Endothelial cell of umbilical vein (primary cell): ENCODE data around the gene COMMD10. TPM values are rescaled to one million over a fixed set of nuclear protein-coding genes. Genes with fewer than 3 reads are reported as not detected.

ENCODE experiments used
- BruUV-seq: library from RNA; stranded (reverse); fragments of 400-500 nt; replicated peaks from 2 replicates; lab custom pipeline; 2021; lab: Mats Ljungman, UMichigan
- CTCF ChIA-PET: fragments of 300-600, 350-600 bp; sonication (Branson Sonifier 250); formaldehyde crosslinking; loops from one replicate; lab custom pipeline; 2021; ENCODE audit warnings: antibody characterized with exemption, inconsistent platforms; lab: Charles Lee
- POLR2A ChIA-PET: fragments of 300-600, 350-600 bp; sonication (Branson Sonifier 250); formaldehyde crosslinking; loops from one replicate; lab custom pipeline; 2021; ENCODE audit warnings: antibody characterized with exemption, inconsistent platforms; lab: Charles Lee
- DNase-seq: peaks from one replicate; pipeline ENCODE4 v3.0.0-alpha.2; 2011; ENCODE audit warnings: low read depth, low spot score
- FAIRE-seq: peaks from 2 replicates; lab custom pipeline; 2011; peaks lifted over from hg19 to GRCh38; lab: Jason Lieb, UNC
- H2AFZ ChIP-seq: 2 replicates; pipeline ENCODE4 v1.6.0; 2012; ENCODE audit warnings: low read depth, low read length, control low read depth, inconsistent platforms
- H3K27ac ChIP-seq: 2 replicates; pipeline ENCODE4 v1.5.1; 2011; ENCODE audit warnings: low read depth, mild to moderate bottlenecking, control low read depth, low read length, moderate library complexity; ENCODE audit not compliant: insufficient read depth
- H3K27me3 ChIP-seq, 2 experiments: 2 replicates each; pipeline versions ENCODE4 v1.6.0 to v1.6.1; 2011; ENCODE audit warnings: low read length in 2 of 2, mixed read lengths in 1 of 2; ENCODE audit not compliant: control insufficient read depth in 2 of 2, insufficient read depth in 2 of 2
- H3K36me3 ChIP-seq, 2 experiments: 2 replicates in 1 of 2; 3 replicates in 1 of 2; pipeline ENCODE4 v1.5.1; 2011; ENCODE audit warnings: low read length in 2 of 2, mild to moderate bottlenecking in 1 of 2, moderate library complexity in 1 of 2; ENCODE audit not compliant: control insufficient read depth in 2 of 2, insufficient read depth in 2 of 2; ENCODE audit errors: extremely low read depth in 1 of 2
- H3K4me1 ChIP-seq: 3 replicates; pipeline ENCODE4 v1.5.1; 2011; ENCODE audit warnings: mild to moderate bottlenecking, low read length; ENCODE audit not compliant: control insufficient read depth, insufficient read depth; ENCODE audit errors: extremely low read depth
- H3K4me2 ChIP-seq: 2 replicates; pipeline ENCODE4 v1.6.1; 2011; ENCODE audit warnings: low read length, control low read depth, mixed read lengths; ENCODE audit not compliant: insufficient read depth
- H3K4me3 ChIP-seq, 3 experiments: fragments of 200-600 bp in 1 of 3; sonication (generic), shearing (Covaris generic) in 1 of 3; replicated peaks in 1 of 3; 2 replicates each; pipeline ENCODE4 v1.5.1; 2011 to 2016; ENCODE audit warnings: control low read depth in 3 of 3, low read length in 3 of 3, mild to moderate bottlenecking in 2 of 3, inconsistent platforms in 1 of 3, low read depth in 1 of 3, moderate library complexity in 1 of 3; ENCODE audit not compliant: insufficient read depth in 1 of 3
- H3K79me2 ChIP-seq: 2 replicates; pipeline ENCODE4 v1.6.0; 2012; ENCODE audit warnings: low read length, inconsistent platforms; ENCODE audit not compliant: control insufficient read depth, insufficient read depth
- H3K9ac ChIP-seq: replicated peaks from 2 replicates; pipeline ENCODE3; 2011; ENCODE audit warnings: low read length, control low read depth; ENCODE audit not compliant: insufficient read depth; ENCODE audit errors: extremely low read depth
- H3K9me1 ChIP-seq: replicated peaks from 3 replicates; pipeline ENCODE4 v1.6.0; 2011; ENCODE audit warnings: mild to moderate bottlenecking, low read length; ENCODE audit not compliant: control insufficient read depth, insufficient read depth; ENCODE audit errors: extremely low read depth
- H3K9me3 ChIP-seq: replicated peaks from 2 replicates; pipeline ENCODE4 v1.5.1; 2012; ENCODE audit warnings: low read length, inconsistent platforms; ENCODE audit not compliant: control insufficient read depth, insufficient read depth
- H4K20me1 ChIP-seq: replicated peaks from 2 replicates; pipeline ENCODE3; 2011; ENCODE audit warnings: mild to moderate bottlenecking, low read length; ENCODE audit not compliant: control insufficient read depth, insufficient read depth; ENCODE audit errors: extremely low read depth
- CTCF ChIP-seq, 2 donors: IDR thresholded peaks; 1 replicate in 1 of 2; 2 replicates in 1 of 2; pipeline ENCODE4 v1.5.1; 2011; ENCODE audit warnings: low read length in 2 of 2, mild to moderate bottlenecking in 2 of 2, moderate library complexity in 2 of 2, control low read depth in 1 of 2, inconsistent platforms in 1 of 2, low read depth in 1 of 2; ENCODE audit not compliant: insufficient read depth in 1 of 2; ENCODE audit errors: extremely low read depth in 1 of 2
- EZH2 ChIP-seq: IDR thresholded peaks from 2 replicates; pipeline ENCODE4 v1.6.1; 2012; ENCODE audit warnings: borderline replicate concordance, low read depth, mild to moderate bottlenecking, moderate library complexity, low read length, inconsistent platforms; ENCODE audit not compliant: severe bottlenecking
- FOS ChIP-seq: IDR thresholded peaks from 2 replicates; pipeline ENCODE4 v1.6.1; 2011; ENCODE audit warnings: mild to moderate bottlenecking, low read length, moderate library complexity, borderline replicate concordance; ENCODE audit not compliant: insufficient read depth
- GATA2 ChIP-seq: IDR thresholded peaks from 2 replicates; pipeline ENCODE4 v1.7.0; 2011; ENCODE audit warnings: low read depth, mild to moderate bottlenecking, moderate library complexity, mixed read lengths, low read length; ENCODE audit not compliant: insufficient read length, insufficient read depth
- JUN ChIP-seq: IDR thresholded peaks from 2 replicates; pipeline ENCODE4 v1.6.1; 2011; ENCODE audit warnings: borderline replicate concordance, low read depth; ENCODE audit not compliant: insufficient read length, insufficient read depth
- MYC ChIP-seq: IDR thresholded peaks from one replicate; pipeline ENCODE4 v1.6.1; 2011; ENCODE audit warnings: mild to moderate bottlenecking, low read depth, low read length
- POLR2A ChIP-seq: IDR thresholded peaks from 2 replicates; pipeline ENCODE4 v1.6.1; 2012; ENCODE audit warnings: low read depth, mild to moderate bottlenecking, control low read depth, low read length
- POLR2AphosphoS5 ChIP-seq: IDR thresholded peaks from 2 replicates; pipeline ENCODE4 v1.6.1; 2012; ENCODE audit warnings: low read depth, mild to moderate bottlenecking, control low read depth, low read length, moderate library complexity; ENCODE audit not compliant: insufficient read depth
- dilution Hi-C: fragments of 300-500 bp; cut with MboI; formaldehyde crosslinking; loops from one replicate; pipeline ENCODE4 v1.15.0; 2019; ENCODE audit warnings: low sequenced_read_pairs; ENCODE audit not compliant: extremely low pct_ligation_motif_present
- intact Hi-C: fragments of 100-400 bp; cut with micrococcal nuclease; formaldehyde crosslinking; loops from one replicate; pipeline ENCODE4 v1.10.0; 2022
- polyA plus RNA-seq, 4 experiments: library from polyadenylated mRNA; depleted of rRNA in 3 of 4; stranded (reverse) in 3 of 4; unstranded in 1 of 4; fragments of >200 nt; gene quantifications; 2 replicates each; pipeline versions ENCODE4 v1.2.1 to v1.2.3, GENCODE V29; 2011 to 2012; ENCODE audit warnings: missing spikeins in 1 of 4
- total RNA-seq: library from RNA; stranded (reverse); gene quantifications from 2 replicates; pipeline ENCODE4 v1.2.3, GENCODE V29; 2021
- TF ChIP-seq, protein P1 (sequence below): IDR thresholded peaks from 2 replicates; pipeline ENCODE4 v1.6.1; 2011; ENCODE audit not compliant: insufficient read depth, insufficient read length

COMMD10 gene
- total and polyA plus RNA-seq, 2 donors (not counting 3 experiments of a cell fraction or from before 2014, with no cell fraction given), result 12.5 to 27.0 TPM

GRCh38 chr5:116249648-116250047 lies 164.8 kb downstream of the COMMD10 start:
- Histone ChIP-seq H3K9me1 (no peaks in the 10 kb centered on the region), H2AFZ (no peak overlapping the region), H4K20me1 (no peaks in the 10 kb centered on the region), H3K4me1 (no peaks in the 10 kb centered on the region), H3K36me3 (no peaks in the 10 kb centered on the region), H3K4me3 (no peak overlapping the region), H3K79me2 (no peaks in the 10 kb centered on the region), H3K27ac (no peak overlapping the region), H3K9ac (no peak overlapping the region), H3K9me3 (no peaks in the 10 kb centered on the region), H3K4me2 (no peak overlapping the region), H3K27me3 (no peaks in the 10 kb centered on the region)
- POLR2A ChIA-PET, result no interaction called here
- CTCF ChIA-PET, result no interaction called here
- dilution Hi-C loops (no loop called here), intact Hi-C loops (no loop called here)
- no peak for DNase-seq
- no peak for FAIRE-seq
- no TSS peak for BruUV-seq
- TF ChIP-seq JUN (no peak), CTCF (IDR thresholded peaks at IDR 0.05; ENCODE audit: extremely low read depth in 1 of 2, insufficient read depth in 1 of 2, low read depth in 1 of 2, low read length in 2 of 2) (no peak), EZH2 (no peak), POLR2AphosphoS5 (no peak), FOS (no peak), GATA2 (no peak), MYC (no peak), POLR2A (no peak)
- TF ChIP-seq, protein P1, sequence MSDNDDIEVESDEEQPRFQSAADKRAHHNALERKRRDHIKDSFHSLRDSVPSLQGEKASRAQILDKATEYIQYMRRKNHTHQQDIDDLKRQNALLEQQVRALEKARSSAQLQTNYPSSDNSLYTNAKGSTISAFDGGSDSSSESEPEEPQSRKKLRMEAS, result no peak
